HG03196 (cell line): ENCODE measurements around the gene CHMP1A.

Source experiments
- ATAC-seq: cut with Tn5 transposase; IDR thresholded peaks from one replicate; pipeline ENCODE4 v1.9.1; 2021; ENCODE audit not compliant: unreplicated experiment

CHMP1A gene

DNA sequence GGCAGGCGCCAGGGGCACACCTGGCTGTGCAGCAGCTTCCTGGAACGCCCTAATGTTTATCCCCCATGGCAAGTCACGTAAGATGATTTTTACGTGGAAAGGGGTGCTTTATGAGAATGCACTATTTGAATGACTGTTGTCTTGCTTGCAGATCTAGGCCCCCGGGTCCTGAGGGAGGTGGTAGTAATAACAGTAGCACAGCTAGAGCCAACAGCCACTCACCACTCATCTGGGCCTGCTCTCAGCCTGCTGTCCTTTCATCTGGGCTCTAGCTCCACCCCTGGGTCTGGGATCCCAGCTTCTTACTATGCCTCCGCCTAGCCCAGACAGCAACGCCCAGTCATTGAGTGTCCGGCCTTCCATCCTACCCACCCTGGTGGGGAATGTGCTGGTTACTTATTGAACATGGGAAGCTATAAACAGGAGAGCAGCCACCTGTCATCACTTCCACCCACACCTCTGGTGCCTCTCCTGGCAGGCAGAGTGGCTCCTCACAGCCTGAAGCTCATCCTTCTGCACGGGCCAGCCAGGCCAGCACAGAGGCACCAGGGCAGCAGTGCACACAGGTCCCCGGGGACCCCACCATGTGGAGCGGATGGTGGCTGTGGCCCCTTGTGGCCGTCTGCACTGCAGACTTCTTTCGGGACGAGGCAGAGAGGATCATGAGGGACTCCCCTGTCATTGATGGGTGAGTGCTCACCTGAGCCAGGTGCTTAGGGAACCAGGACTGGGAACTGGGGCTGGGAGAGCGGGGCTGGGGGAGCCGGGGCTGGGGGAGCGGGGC is 27.5 kb downstream of the CHMP1A start:
- ATAC-seq = no peak

DNA sequence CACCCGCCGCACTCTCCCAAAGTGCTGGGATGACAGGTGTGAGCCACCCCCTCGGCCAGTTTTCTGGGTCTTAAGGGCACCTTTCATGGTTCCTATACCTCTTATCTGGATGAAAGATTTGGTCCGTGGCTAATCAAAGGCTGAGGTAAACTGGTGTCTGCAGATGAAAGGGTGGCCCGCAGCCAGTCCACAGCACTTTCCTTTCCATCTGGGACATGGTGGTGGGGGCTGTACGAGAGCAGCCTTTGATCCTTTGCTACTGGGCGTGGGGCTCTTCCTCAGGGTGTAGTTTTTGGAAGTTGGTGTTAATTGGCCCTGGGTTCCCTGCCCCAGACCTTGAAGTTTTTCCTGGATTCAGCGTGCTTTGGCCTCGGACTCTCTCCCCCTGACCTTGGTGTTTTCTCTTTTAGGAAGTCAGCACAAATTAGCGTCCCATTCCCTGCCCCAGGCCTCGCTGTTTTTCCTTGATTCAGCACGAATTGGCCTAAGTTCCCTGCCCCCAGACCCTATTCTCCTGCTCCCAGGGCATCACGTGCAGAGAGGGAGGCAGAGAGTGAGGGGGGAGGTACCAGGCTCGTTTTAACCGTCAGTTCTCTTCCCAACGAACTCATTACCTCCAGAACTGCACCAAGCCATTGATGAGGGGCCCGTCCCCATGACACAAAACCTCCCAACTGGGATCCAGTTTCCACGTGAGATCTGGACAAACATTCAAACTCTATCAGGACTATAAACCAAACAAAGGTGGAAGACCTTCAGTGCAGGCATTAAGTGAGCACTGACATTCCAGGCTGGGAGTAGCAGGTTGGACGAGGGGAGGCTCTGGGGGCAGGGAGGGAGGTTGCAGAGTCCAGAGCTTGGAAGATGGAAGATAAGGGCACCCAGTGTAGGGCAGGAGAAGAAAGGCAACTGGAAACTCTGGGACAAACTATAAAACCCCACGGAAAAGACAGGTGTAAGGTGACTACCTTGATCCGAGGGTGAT is 32.4 kb downstream of the CHMP1A start:
- no peak for ATAC-seq

- ATAC-seq = no peak
Observed at GRCh38 chr16:89623511-89624261, 33.8 kb downstream of the CHMP1A start.

DNA sequence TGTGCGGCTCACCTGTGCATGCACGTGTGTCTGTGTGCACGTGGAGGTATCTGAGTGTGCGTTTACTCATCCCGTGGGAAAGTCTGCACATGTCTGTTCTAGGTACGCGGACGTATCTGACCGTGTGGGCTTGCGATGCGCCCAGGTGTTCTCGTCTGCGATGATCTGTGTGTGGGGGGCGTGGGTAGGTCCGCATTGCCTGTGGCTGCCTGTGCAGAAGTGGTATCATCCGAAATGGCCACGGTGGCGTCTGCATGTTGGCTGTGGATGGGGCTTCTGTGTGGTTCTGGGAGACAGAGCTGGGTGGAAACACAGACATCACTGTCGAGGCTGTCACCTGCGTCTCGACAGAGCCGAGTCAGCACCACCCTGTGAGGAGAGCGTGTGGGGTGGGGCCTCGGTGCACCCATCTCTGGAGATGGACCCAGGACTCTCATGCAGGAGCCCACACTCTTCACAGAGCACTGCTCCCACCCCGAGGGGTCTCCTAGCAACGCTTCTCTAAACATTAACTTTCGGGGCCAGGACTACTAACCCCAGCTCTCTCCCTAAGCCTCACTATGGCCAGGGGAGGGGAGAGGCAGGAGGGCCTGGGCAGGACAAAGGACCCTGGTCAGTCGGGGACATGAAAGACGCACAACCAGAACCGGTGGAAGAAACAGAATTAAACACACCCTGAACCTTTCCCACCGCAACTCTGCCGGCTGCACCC is 35.7 kb downstream of the CHMP1A start:
- ATAC-seq = no peak

- ATAC-seq = no peak
Observed at GRCh38 chr16:89621136-89621697, 36.3 kb downstream of the CHMP1A start.

- no peak for ATAC-seq
Observed at GRCh38 chr16:89620406-89620841, 37.1 kb downstream of the CHMP1A start.

GRCh38 chr16:89619840-89620239 is 37.7 kb downstream of the CHMP1A start:
- no peak for ATAC-seq

- no peak for ATAC-seq
Observed at GRCh38 chr16:89618109-89618998, 39.2 kb downstream of the CHMP1A start.

GRCh38 chr16:89617036-89617435 is 40.5 kb downstream of the CHMP1A start:
- no peak for ATAC-seq

GRCh38 chr16:89616623-89617022 is 40.9 kb downstream of the CHMP1A start:
- no peak for ATAC-seq

- ATAC-seq = no peak
Observed at GRCh38 chr16:89615596-89616090, 41.9 kb downstream of the CHMP1A start.

DNA sequence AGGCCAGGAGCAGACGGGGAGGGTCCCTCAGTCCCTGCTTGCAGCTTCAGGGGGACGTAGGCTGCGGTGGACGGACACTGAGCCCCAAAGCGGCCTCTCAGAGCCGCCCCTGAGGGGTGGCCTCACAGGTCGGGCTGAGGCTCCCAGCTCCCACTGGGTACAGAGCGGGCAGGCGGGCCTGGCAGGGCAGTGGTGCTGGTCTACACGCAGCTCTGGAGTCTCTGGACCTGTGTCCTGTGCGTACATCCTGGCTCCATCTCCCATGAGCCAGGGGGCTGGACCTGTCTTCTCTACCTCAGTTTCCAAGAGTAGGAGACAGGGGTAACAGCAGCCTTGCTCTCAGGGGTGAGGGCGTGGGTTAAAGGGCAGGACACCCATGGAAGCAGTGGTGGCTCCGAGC is 42.3 kb downstream of the CHMP1A start:
- no peak for ATAC-seq

DNA sequence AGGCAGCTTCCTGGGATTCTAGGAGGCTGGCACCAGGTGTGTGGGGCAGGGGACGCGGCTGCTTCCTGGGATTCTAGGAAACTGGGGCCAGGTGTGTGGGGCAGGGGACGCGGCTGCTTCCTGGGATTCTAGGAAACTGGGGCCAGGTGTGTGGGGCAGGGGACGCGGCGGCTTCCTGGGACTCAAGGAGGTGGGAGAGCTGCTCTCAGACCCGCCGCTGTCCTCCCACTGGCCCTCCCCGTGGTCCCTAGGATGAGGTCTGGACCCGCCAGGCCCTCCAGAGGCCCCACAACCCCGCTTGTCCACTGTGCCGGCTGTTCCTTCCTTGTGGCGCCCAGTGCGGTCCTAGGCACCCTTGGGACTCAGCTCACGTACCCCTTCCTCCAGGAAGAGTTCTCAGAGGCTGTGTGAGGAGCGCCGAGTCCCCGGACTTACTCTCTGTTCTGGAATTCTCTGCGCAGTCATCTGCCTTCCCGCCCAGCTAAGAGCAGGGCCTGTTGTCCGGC is 43.5 kb downstream of the CHMP1A start:
- ATAC-seq = no peak

GRCh38 chr16:89613231-89613953 is 44.1 kb downstream of the CHMP1A start, which contains the start of gene DPEP1:
TSS of gene DPEP1 (plus strand) at chr16:89613642. CDS start at chr16:89630411, 16,769 bp downstream.
- ATAC-seq = no peak

DNA sequence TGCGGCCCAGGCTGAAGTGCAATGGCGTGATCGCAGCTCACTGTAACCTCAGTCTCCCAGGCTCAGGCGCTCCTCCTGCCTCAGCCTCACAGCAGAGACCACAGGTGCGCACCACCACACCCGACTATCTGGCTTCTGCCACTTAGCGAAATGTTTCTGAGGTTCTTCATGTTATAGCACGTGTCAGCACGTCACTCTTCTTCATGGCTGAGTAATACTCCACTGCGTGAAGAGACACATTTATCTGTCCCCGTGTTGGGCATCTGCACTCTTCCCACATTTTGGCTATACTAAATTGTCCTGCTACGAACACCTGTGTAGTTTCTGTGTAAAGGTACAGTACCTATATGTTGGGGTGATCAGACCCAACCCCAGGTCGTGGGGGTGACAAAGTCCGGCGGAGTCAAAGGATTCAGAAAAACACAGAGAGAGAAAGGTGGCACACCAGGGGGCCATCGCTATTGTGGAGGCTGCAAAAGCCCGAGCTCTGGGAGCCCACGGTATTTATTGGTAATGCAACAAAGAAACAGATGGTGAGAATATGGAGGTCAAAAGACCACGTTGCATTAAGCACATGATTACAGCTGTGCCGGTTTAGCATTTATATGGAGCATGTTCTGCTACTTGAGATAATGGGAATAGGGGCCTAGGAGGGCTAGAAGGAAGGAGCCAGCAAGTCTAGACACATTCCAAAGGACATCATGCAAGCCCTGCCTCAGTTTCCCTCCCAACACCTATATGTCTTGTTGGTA is 44.9 kb downstream of the CHMP1A start:
- no peak for ATAC-seq

GRCh38 chr16:89610108-89610453 is 47.4 kb downstream of the CHMP1A start:
- ATAC-seq = no peak

GRCh38 chr16:89607937-89608740 is 49.4 kb downstream of the CHMP1A start:
- ATAC-seq = no peak
